ENCODE measurements around the gene ABCC1. TPM values are rescaled to one million over a fixed set of nuclear protein-coding genes. Genes with fewer than 3 reads are reported as not detected.
A peak's percentile ranks its signal among the peaks of the same experiment; 100 is the strongest.

The ABCC1 gene
- total RNA-seq, 1 donor, result 46.2 TPM

- TF ChIP-seq CTCF (IDR thresholded peaks at IDR 0.05; ENCODE audit: insufficient read depth, low read length), result no peak
- DNase-seq (ENCODE audit: low read depth), result no peak
- H3K4me3 ChIP-seq (ENCODE audit: low read depth, low read length), result no peak overlapping the region
Observed at GRCh38 chr16:16124974-16125373, 175.6 kb downstream of the ABCC1 start.

DNA sequence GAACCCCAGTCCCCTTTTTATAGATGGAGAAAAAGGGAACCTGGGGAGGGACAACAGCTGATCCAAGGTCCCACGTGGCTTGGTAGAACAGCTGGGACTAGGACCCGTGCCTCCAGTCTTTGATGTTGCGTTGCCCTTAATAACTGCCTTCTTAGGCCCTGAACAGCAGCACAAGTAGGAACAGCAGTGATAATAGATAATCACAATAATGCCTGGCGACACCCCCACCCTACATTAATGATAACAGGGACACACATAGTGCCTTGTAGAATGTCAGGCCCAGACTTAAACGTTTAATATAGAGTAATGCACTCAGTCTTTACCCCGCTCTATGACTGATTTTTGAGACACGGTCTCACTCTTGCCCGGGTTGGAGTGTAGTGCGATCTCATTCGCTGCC lies 177.5 kb downstream of the ABCC1 start:
- no peak overlapping the region for H3K4me3 ChIP-seq (ENCODE audit: low read depth, low read length)
- TF ChIP-seq CTCF (IDR thresholded peaks at IDR 0.05; ENCODE audit: insufficient read depth, low read length), result no peak
- DNase-seq (ENCODE audit: low read depth), result no peak

- no peak overlapping the region for H3K4me3 ChIP-seq (ENCODE audit: low read depth, low read length)
- DNase-seq (ENCODE audit: low read depth), result peak; percentile 74
- TF ChIP-seq CTCF (IDR thresholded peaks at IDR 0.05; ENCODE audit: insufficient read depth, low read length), result peak; percentile 89
Observed at GRCh38 chr16:16127469-16128116, 178.2 kb downstream of the ABCC1 start.

DNA sequence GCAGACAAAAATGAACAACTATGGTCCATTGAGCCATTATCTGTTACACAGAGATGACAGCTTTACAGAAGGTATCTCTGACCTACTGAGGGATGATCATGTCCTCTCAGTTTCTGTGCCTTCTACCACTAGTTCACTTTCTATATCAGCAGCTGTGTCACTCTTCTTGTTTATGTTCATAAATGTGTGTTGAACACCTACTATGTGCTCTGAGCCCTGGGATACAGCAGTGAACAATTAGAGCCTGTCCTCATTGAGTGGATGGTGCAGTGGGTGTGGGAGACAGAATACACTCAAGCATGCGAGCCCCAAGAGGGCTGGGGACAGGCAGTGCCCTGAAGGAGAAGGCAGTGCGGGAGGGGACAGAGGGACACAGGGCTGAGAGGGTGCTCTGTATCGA lies 181.8 kb downstream of the ABCC1 start:
- TF ChIP-seq CTCF (IDR thresholded peaks at IDR 0.05; ENCODE audit: insufficient read depth, low read length), result no peak
- no peak overlapping the region for H3K4me3 ChIP-seq (ENCODE audit: low read depth, low read length)
- no peak for DNase-seq (ENCODE audit: low read depth)

- TF ChIP-seq CTCF (IDR thresholded peaks at IDR 0.05; ENCODE audit: insufficient read depth, low read length), result no peak
- H3K4me3 ChIP-seq (ENCODE audit: low read depth, low read length), result no peak overlapping the region
- DNase-seq (ENCODE audit: low read depth), result no peak
Observed at GRCh38 chr16:16131659-16132058, 182.2 kb downstream of the ABCC1 start.

GRCh38 chr16:16133943-16134604 lies 184.7 kb downstream of the ABCC1 start:
- no peak for TF ChIP-seq CTCF (IDR thresholded peaks at IDR 0.05; ENCODE audit: insufficient read depth, low read length)
- DNase-seq (ENCODE audit: low read depth), result no peak
- no peak overlapping the region for H3K4me3 ChIP-seq (ENCODE audit: low read depth, low read length)
